Panc1 (cell line): ENCODE results near the gene MYH7. TPM values are rescaled to one million over a fixed set of nuclear protein-coding genes. Genes with fewer than 3 reads are reported as not detected.

Source experiments
- ATAC-seq: fragments of 200-7000 bp; cut with Tn5 transposase; 2 replicates; pipeline ENCODE4 v1.9.1; 2020; ENCODE audit warnings: mild to moderate bottlenecking, moderate library complexity
- BruUV-seq: library from RNA; stranded (reverse); fragments of 400-500 nt; replicated peaks from 2 replicates; lab custom pipeline; 2021; lab: Mats Ljungman, UMichigan
- CTCF ChIA-PET: fragments of 300-600 bp; sonication (Branson Sonifier 250); formaldehyde crosslinking; loops from one replicate; lab custom pipeline; 2022; ENCODE audit warnings: antibody characterized with exemption; lab: Charles Lee
- POLR2A ChIA-PET: fragments of 300-600 bp; sonication (Branson Sonifier 250); formaldehyde crosslinking; loops from one replicate; lab custom pipeline; 2022; ENCODE audit warnings: antibody characterized with exemption; lab: Charles Lee
- DNase-seq: peaks from one replicate; pipeline ENCODE4 v3.0.0-alpha.2; 2010; ENCODE audit warnings: low read depth, low spot score
- H3K27ac ChIP-seq: 2 replicates; pipeline ENCODE4 v1.5.1; 2011; ENCODE audit warnings: mild to moderate bottlenecking, low read length, inconsistent platforms
- H3K27me3 ChIP-seq: fragments of 200-500 bp; sonication (Bioruptor generic); 2 replicates; pipeline ENCODE4 v1.6.0; 2014; ENCODE audit warnings: low read length, inconsistent platforms; ENCODE audit not compliant: control insufficient read depth, insufficient read depth
- H3K36me3 ChIP-seq: fragments of 200-500 bp; sonication (Bioruptor generic); 2 replicates; pipeline ENCODE4 v1.5.1; 2014; ENCODE audit warnings: inconsistent platforms, mild to moderate bottlenecking, low read length, moderate library complexity; ENCODE audit not compliant: control insufficient read depth, insufficient read depth
- H3K4me1 ChIP-seq: 2 replicates; pipeline ENCODE4 v1.5.1; 2011; ENCODE audit warnings: inconsistent platforms, mild to moderate bottlenecking, low read length, moderate library complexity; ENCODE audit not compliant: control insufficient read depth, insufficient read depth
- H3K4me3 ChIP-seq, 2 experiments: 2 replicates each; pipeline ENCODE4 v1.5.1; 2011 to 2012; ENCODE audit warnings: low read depth in 2 of 2, low read length in 2 of 2, mild to moderate bottlenecking in 2 of 2, inconsistent platforms in 1 of 2, moderate library complexity in 1 of 2
- H3K9me3 ChIP-seq: fragments of 200-500 bp; sonication (Bioruptor generic); 2 replicates; pipeline ENCODE4 v1.5.1; 2014; ENCODE audit warnings: low read depth, mild to moderate bottlenecking, inconsistent platforms, low read length, moderate library complexity; ENCODE audit not compliant: control insufficient read depth, insufficient read depth
- CTCF ChIP-seq: fragments of 450-650 bp; IDR thresholded peaks from 2 replicates; pipeline ENCODE4 v1.5.1; 2017; ENCODE audit warnings: mild to moderate bottlenecking
- POLR2AphosphoS5 ChIP-seq: IDR thresholded peaks from 2 replicates; pipeline ENCODE4 v1.6.1; 2012; ENCODE audit warnings: mild to moderate bottlenecking, low read depth, low read length, moderate library complexity
- SIN3A ChIP-seq: IDR thresholded peaks from 2 replicates; pipeline ENCODE4 v1.6.1; 2012; ENCODE audit warnings: low read depth, mild to moderate bottlenecking, low read length, moderate library complexity, borderline replicate concordance; ENCODE audit not compliant: insufficient read depth
- TCF7L2 ChIP-seq: IDR thresholded peaks from 2 replicates; pipeline ENCODE4 v1.6.1; 2011; ENCODE audit warnings: mild to moderate bottlenecking, low read depth, low read length, inconsistent platforms
- in situ Hi-C: cut with HindIII; loops from 2 replicates; pipeline ENCODE4 v1.10.0; 2016; ENCODE audit warnings: low sequenced_read_pairs, low pct_unique_long_range_greater_than_20kb
- intact Hi-C: fragments of 100-400 bp; cut with micrococcal nuclease; formaldehyde crosslinking; loops from one replicate; pipeline ENCODE4 v1.10.0; 2022; ENCODE audit not compliant: unreplicated experiment
- total RNA-seq: library from RNA; stranded (reverse); gene quantifications from one replicate; pipeline ENCODE4 v1.2.1, GENCODE V29; 2021; ENCODE audit not compliant: unreplicated experiment
- TF ChIP-seq, protein P1 (sequence below), 2 experiments: IDR thresholded peaks; 2 replicates each; pipeline ENCODE4 v1.6.1; 2011 to 2012; ENCODE audit warnings: low read depth in 2 of 2, control low read depth in 1 of 2, low read length in 1 of 2, mild to moderate bottlenecking in 1 of 2, moderate library complexity in 1 of 2; ENCODE audit not compliant: insufficient read depth in 1 of 2

Gene MYH7
- total RNA-seq, 1 experiment from 2014 or later = not detected

- Histone ChIP-seq H3K4me1 (no peaks in the 10 kb centered on the region), H3K27ac (no peak overlapping the region), H3K27me3 (no peaks in the 10 kb centered on the region; the same call in 1 of the 2 replicates), H3K4me3 (no peak overlapping the region), H3K9me3 (no peaks in the 10 kb centered on the region), H3K36me3 (no peaks in the 10 kb centered on the region)
- BruUV-seq = no TSS peak
- intact Hi-C loops (no loop called here), in situ Hi-C loops (no loop called here)
- no peak for TF ChIP-seq POLR2AphosphoS5
- TF ChIP-seq CTCF = no peak
- TF ChIP-seq, protein P1, sequence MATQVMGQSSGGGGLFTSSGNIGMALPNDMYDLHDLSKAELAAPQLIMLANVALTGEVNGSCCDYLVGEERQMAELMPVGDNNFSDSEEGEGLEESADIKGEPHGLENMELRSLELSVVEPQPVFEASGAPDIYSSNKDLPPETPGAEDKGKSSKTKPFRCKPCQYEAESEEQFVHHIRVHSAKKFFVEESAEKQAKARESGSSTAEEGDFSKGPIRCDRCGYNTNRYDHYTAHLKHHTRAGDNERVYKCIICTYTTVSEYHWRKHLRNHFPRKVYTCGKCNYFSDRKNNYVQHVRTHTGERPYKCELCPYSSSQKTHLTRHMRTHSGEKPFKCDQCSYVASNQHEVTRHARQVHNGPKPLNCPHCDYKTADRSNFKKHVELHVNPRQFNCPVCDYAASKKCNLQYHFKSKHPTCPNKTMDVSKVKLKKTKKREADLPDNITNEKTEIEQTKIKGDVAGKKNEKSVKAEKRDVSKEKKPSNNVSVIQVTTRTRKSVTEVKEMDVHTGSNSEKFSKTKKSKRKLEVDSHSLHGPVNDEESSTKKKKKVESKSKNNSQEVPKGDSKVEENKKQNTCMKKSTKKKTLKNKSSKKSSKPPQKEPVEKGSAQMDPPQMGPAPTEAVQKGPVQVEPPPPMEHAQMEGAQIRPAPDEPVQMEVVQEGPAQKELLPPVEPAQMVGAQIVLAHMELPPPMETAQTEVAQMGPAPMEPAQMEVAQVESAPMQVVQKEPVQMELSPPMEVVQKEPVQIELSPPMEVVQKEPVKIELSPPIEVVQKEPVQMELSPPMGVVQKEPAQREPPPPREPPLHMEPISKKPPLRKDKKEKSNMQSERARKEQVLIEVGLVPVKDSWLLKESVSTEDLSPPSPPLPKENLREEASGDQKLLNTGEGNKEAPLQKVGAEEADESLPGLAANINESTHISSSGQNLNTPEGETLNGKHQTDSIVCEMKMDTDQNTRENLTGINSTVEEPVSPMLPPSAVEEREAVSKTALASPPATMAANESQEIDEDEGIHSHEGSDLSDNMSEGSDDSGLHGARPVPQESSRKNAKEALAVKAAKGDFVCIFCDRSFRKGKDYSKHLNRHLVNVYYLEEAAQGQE (IDR thresholded peaks at IDR 0.05; ENCODE audit: insufficient read depth in 1 of 2, low read depth in 2 of 2, low read length in 1 of 2) = no peak
- no peak for TF ChIP-seq TCF7L2
- no peak for TF ChIP-seq SIN3A
- DNase-seq (no peak), ATAC-seq (no peak)
- POLR2A ChIA-PET = no interaction called here
- CTCF ChIA-PET = no interaction called here
Measured at GRCh38 chr14:23403908-23404307, 31.6 kb downstream of the MYH7 start.

- H3K4me3 ChIP-seq = no peak overlapping the region
- no peak overlapping the region for H3K27ac ChIP-seq
- H3K4me1 ChIP-seq = no peaks in the 10 kb centered on the region
- H3K36me3 ChIP-seq = no peaks in the 10 kb centered on the region
- no peak for TF ChIP-seq TCF7L2
- no peak for TF ChIP-seq POLR2AphosphoS5
- no peak for TF ChIP-seq CTCF
- TF ChIP-seq, protein P1 (IDR thresholded peaks at IDR 0.05; ENCODE audit: insufficient read depth in 1 of 2, low read depth in 2 of 2, low read length in 1 of 2) = no peak
- TF ChIP-seq SIN3A = no peak
- DNase-seq (no peak), ATAC-seq (no peak)
- no TSS peak for BruUV-seq
- POLR2A ChIA-PET = no interaction called here
- H3K27me3 ChIP-seq = no peaks in the 10 kb centered on the region; the same call in 1 of the 2 replicates
- H3K9me3 ChIP-seq = no peaks in the 10 kb centered on the region
- CTCF ChIA-PET = no interaction called here
- in situ Hi-C loops (no loop called here), intact Hi-C loops (no loop called here)
Measured at GRCh38 chr14:23403139-23403438, 32.4 kb downstream of the MYH7 start.
